ENCODE results near the gene ARX.

DNA sequence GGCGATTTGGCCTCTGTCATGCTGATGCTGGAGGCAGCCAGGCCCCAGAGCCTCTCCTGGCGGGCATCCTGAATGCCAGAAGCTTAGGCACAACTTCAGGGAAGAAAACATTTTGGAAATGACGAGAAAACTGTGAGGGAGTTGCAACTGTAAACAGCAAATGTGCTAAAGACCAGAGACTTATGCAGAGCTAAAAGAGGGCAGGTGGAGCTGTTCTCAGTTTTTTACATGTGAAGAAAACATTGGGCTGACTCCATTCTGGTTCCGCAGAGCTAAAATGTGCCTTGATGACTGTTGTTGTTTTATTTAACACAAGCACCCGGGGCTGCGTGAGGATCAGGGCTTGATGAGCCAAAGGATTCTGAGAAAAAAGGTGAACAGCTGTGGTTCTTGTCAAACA is 10.8 kb upstream of the ARX start:
- TF ChIP-seq EZH2 (IDR thresholded peaks at IDR 0.05; ENCODE audit: low read length, unreplicated experiment) (no peak), EZH2phosphoT487 (IDR thresholded peaks at IDR 0.05; ENCODE audit: borderline replicate concordance, low read length) (no peak)
- TF ChIP-seq, protein P1, sequence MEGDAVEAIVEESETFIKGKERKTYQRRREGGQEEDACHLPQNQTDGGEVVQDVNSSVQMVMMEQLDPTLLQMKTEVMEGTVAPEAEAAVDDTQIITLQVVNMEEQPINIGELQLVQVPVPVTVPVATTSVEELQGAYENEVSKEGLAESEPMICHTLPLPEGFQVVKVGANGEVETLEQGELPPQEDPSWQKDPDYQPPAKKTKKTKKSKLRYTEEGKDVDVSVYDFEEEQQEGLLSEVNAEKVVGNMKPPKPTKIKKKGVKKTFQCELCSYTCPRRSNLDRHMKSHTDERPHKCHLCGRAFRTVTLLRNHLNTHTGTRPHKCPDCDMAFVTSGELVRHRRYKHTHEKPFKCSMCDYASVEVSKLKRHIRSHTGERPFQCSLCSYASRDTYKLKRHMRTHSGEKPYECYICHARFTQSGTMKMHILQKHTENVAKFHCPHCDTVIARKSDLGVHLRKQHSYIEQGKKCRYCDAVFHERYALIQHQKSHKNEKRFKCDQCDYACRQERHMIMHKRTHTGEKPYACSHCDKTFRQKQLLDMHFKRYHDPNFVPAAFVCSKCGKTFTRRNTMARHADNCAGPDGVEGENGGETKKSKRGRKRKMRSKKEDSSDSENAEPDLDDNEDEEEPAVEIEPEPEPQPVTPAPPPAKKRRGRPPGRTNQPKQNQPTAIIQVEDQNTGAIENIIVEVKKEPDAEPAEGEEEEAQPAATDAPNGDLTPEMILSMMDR (conservative IDR thresholded peaks at IDR 0.05; ENCODE audit: low read depth, low read length) = no peak

Data from PC-3 (cell line).